GM19328 (cell line): Measurements from ENCODE around the gene DTNBP1.
"Not testable (repeated sequence)": the region's sequence is repeated elsewhere in the genome, so short reads cannot be mapped to it uniquely, and the experiment has no call there.

Experiments
- ATAC-seq: cut with Tn5 transposase; IDR thresholded peaks from one replicate; pipeline ENCODE4 v1.9.1; 2021; ENCODE audit warnings: mild to moderate bottlenecking, moderate library complexity; ENCODE audit not compliant: unreplicated experiment

DTNBP1 gene

GRCh38 chr6:15562977-15563376 lies 99.9 kb downstream of the DTNBP1 start:
- no peak for ATAC-seq

- ATAC-seq: no peak
These were observed 101.2 kb downstream of the DTNBP1 start for GRCh38 chr6:15561447-15562199.

DNA sequence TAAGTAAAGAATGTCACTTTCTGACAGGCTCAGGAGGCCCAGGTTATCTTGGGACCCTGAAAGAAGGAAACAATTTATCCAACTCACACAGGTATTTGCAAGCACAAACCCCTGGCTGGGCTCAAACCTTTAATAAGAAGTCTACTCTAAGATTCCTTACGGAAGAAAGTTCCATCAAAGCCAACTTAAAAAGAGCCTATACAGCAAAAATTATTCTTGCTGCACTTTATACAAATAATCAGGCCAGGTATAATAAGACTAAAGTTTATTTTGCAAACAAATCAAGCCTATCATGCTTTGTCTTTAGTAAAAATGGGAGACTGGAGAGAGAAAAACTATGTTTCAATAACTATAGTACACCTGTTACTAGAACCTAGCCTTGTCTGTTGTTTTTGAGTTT lies 102.1 kb downstream of the DTNBP1 start:
- no peak for ATAC-seq

DNA sequence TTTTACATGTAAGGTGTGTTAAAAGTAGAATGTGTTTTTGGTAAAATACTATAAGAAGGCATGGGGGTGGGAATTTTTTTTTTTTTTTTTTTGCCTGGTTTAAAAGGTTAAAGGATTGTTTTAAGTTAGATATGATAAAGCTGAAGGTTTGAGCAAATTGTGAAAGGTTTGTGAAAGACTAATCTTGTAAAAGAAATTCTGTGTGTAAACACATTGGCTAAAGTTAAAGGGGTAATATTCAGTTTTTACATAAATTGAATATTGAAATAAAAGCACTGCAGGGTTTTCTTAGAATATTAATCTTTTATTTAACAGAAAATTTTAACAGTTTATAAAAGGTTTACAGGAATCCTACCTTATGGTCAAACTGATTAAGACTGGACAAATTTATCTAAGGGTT lies 105.7 kb downstream of the DTNBP1 start:
- ATAC-seq: no peak

GRCh38 chr6:15556711-15557110 lies 106.1 kb downstream of the DTNBP1 start:
- no peak for ATAC-seq

DNA sequence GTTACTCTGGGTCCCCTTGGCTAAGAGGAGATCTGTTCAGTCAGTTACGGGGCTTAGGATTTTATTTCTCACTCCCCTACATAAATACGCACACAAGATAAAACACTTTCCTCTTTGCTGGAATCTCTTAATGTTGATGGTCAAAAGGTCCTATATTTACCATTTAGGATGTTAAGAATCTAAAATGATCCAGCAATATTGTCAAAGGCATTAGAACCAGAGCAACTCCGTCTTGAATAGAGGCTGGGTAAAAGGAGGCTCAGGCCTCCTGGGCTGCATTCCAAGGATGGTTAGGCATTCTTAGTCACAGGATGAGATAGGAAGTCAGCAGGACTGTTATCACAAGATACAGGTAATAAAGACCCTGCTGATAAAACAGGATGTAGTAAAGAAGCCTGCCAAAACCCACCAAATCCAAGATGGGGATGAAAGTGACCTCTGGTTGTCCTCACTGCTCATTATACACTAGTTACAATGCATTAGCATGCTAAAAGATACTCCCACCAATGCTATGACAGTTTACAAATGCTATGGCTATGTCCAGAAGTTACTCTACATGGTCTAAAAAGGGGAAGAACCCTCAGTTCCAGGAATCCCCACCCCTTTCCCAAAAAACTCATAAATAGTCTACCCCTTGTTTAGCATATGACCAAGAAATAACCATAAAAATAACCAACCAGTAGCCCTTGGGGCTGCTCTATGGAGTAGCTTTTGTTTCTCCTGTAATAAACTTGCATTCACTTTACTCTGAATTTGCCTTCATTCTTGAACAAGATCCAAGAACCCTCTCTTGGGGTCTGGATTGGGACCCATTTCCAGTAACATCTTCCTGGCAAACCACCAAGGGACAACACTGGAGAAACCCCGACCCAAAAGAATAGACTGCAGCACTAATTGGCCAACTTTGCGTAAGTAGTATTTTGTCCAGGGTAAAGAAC lies 107.5 kb downstream of the DTNBP1 start:
- ATAC-seq: no peak

DNA sequence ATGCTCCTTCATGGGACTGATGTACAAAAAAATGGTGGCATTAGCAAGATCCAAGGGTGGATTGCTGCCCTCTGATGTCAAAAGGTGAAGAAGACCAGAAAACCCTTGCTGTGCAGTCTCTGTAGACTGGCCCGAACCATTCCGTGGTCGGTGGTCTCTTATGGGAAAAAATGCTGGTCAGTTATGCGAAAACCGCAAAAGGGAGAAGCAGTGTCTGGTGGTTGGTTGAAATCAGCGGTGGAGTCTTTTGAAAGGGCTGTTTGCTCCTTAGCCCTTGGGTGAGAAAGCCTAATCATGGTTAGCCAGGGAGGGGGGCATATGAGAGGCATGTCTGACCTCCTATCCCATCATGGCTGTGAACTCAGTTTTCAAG lies 108.1 kb downstream of the DTNBP1 start:
- ATAC-seq: no peak

- ATAC-seq: no peak
These were observed 109.0 kb downstream of the DTNBP1 start for GRCh38 chr6:15553736-15554294.

- no peak for ATAC-seq
These were observed 109.8 kb downstream of the DTNBP1 start for GRCh38 chr6:15553031-15553430.

GRCh38 chr6:15551798-15552197 lies 111.0 kb downstream of the DTNBP1 start:
- no peak for ATAC-seq

DNA sequence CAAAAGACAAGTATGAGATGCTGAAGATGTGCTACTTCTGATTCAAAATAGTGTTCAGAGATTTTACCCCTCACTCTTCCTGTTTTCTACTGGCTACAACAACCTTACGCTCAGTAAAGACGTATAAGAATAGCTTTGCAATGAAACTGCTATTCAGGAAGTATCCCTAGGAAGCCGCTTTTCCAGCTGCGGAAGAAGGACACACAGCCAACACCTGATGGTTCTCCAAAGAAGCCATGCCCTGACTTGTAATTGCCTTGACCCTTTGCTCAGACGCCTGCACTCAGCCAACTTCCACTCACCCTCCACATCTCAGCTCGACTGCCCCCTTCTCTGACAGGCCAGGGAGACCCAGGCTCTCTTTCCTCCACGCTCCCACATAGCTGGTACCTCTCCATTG lies 111.6 kb downstream of the DTNBP1 start:
- no peak for ATAC-seq

DNA sequence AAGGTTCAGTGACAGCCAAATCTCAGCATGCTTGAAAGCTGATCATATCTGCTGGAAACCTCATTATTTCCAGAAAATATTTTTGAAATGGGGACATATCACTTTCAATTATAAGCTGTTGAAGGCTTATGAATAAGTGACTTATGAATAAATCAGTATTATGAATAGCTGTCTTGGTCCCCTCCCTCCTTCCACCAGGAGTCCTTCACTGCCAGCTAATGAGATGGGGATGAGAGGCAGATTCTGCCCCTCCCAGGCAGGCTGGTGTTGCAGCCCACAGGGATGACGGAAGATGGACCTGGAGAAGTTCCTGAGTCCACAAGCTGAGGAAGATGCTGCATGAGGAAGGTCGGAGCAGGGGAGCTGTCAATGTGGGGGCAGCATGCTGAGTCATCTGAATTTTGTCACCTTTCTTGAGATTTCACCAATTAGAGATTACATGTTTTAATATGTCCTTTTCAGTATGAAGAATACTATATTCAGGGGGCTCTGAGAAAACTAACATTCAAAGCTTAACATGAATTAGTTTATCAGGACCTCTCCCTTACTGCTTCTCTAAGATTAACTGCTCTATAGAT lies 112.2 kb downstream of the DTNBP1 start:
- ATAC-seq: no peak

- ATAC-seq: no peak
These were observed 113.5 kb downstream of the DTNBP1 start for GRCh38 chr6:15549371-15549770.

DNA sequence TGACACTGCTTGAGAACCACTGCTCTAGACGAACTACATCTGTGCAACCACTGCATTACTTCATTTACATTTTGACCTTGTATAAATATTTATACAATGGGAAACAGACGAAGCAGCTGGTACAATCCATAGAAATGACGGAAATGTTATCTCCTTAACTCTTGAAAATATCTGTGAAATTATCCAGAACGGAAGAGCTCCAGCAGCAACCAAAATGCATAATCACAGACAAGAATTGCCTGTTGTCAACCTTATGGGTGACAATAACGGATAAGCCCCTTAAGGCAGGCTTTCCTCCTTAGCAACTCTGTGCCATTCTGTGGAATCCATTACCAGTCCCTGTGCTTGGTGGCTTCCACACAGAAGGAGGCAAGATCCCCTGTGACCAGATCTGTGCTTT lies 115.4 kb downstream of the DTNBP1 start:
- no peak for ATAC-seq

DNA sequence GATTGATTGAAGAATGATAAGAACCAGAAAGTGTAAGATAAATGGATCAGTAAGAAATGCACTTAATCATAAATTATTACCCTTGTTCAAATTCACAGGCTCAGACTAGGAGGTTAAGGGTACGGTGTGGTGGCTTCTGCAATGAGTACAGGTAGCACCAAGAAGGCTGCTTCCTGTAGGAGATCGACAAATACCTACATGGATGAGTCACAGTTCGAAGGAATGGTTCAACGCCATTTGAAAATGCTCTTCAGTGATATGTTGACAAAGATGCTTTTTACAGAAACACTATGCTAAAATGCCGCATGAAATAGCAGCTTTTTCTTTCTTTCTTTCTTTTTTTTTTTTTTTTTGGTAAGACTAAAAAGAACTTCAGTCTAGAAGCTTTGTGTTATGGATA lies 116.2 kb downstream of the DTNBP1 start:
- no peak for ATAC-seq

- ATAC-seq: no peak
These were observed 118.4 kb downstream of the DTNBP1 start for GRCh38 chr6:15544321-15544900.

DNA sequence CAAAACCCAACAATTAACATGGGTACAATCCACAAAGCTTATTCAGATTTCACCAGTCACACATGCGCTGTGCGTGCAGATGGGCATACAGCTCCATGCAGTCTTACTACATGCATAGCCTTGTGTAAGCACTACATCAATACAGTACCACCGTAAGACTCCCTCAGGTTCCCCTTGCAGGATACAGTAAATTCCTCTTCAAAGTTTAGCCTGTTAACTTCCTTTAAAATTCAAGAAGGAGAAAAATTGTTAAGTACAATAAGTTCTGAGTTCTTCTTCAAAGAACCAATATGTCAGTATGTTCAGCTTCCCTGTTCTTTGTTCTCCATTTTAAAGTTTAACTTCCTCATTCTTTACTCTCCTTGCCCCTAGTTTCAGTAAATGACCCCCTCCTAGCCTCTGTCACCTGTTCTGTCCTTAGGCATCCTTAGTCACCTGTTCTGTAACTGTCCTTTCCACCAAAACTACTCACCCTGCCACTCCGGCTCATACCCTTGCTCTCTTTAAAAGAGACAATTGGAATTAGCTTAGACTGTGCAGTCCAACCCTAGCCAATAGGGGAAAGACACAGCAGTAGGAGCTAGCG lies 119.4 kb downstream of the DTNBP1 start:
- not testable (repeated sequence) for ATAC-seq

DNA sequence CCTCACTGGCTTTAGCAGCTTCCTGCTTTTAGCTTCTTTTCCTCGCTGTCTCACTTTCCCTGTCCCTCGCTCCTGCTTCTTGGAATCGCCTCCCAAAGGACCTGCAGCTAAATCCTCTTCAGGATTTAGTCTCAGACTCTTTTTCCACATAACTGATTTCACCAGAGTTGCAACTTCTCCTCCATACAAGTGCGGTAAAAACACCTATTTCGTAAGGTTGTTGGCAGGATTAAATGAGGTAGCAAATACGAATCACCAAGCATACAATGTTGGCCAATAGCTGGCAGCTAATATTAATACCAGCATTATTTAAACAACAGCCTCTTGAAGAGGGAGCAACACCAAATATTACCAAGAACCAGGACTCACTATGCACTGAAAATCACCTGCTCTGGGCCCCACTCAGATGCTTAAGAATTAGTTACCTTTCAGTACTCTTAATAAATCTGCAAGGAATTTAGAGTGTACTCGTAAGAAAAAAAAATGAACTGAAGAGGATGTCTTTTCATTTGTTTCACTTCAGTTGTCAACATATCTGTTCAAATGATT lies 123.0 kb downstream of the DTNBP1 start:
- no peak for ATAC-seq

- no peak for ATAC-seq
These were observed 123.9 kb downstream of the DTNBP1 start for GRCh38 chr6:15538766-15539495.

- no peak for ATAC-seq
These were observed 124.7 kb downstream of the DTNBP1 start for GRCh38 chr6:15538106-15538505.
